ENCODE results near the gene DOCK6. TPM values are rescaled to one million over a fixed set of nuclear protein-coding genes. Genes with fewer than 3 reads are reported as not detected.
A peak's percentile ranks its signal among the peaks of the same experiment; 100 is the strongest.
"Not testable (repeated sequence)": the region's sequence is repeated elsewhere in the genome, so short reads cannot be mapped to it uniquely, and the experiment has no call there.

Gene DOCK6
- total RNA-seq, 2 donors from 2014 or later, result 1.7 to 2.6 TPM

- Mint-ChIP-seq H3K27ac (no peak overlapping the region), H3K9me3 (no peaks in the 10 kb centered on the region), H3K36me3 (no peaks in the 10 kb centered on the region), H3K4me3 (no peak overlapping the region), H3K4me1 (ENCODE audit: low read depth in 2 of 2) (peaks cover 6 to 12% of the 10 kb centered on the region in 2 donors), H3K27me3 (no peaks in the 10 kb centered on the region)
- DNase-seq (ENCODE audit: low spot score), result no peak
- ATAC-seq, result no peak
These were observed 79.3 kb downstream of the DOCK6 start for GRCh38 chr19:11182994-11183393.

DNA sequence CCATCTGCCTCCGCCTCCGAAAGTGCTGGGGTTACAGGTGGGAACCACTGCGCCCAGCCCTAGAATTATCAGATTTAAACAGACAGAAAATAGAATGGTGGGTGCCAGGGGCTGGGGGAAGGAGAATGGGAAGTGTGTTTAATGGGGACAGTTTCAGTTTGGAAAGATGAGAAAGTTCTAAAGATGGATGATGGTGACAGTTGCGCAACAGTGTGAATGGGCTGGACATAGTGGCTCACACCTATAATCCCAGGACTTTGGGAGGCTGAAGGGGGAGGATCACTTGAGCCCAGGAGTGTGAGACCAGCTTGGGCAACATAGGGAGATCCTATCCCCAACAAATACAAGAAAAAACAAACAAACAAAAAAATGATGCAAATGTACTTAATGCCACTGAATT lies 80.8 kb downstream of the DOCK6 start:
- Mint-ChIP-seq H3K36me3 (no peaks in the 10 kb centered on the region), H3K9me3 (no peaks in the 10 kb centered on the region), H3K4me3 (no peak overlapping the region), H3K4me1 (ENCODE audit: low read depth in 2 of 2) (peaks cover 6 to 16% of the 10 kb centered on the region in 2 donors), H3K27ac (peak overlapping the region in 1 of 2 donors; percentile 46), H3K27me3 (no peaks in the 10 kb centered on the region)
- DNase-seq (ENCODE audit: low spot score) (no peak), ATAC-seq (no peak)

- not testable (repeated sequence) for DNase-seq (ENCODE audit: low spot score); H3K27me3 Mint-ChIP-seq; H3K4me3 Mint-ChIP-seq; ATAC-seq; H3K36me3 Mint-ChIP-seq; H3K9me3 Mint-ChIP-seq
- peaks cover 6 to 16% of the 10 kb centered on the region in 2 donors for H3K4me1 Mint-ChIP-seq (ENCODE audit: low read depth in 2 of 2)
- H3K27ac Mint-ChIP-seq, result peak overlapping the region in 1 of 2 donors; percentile 46
These were observed 81.3 kb downstream of the DOCK6 start for GRCh38 chr19:11180975-11181374.

DNA sequence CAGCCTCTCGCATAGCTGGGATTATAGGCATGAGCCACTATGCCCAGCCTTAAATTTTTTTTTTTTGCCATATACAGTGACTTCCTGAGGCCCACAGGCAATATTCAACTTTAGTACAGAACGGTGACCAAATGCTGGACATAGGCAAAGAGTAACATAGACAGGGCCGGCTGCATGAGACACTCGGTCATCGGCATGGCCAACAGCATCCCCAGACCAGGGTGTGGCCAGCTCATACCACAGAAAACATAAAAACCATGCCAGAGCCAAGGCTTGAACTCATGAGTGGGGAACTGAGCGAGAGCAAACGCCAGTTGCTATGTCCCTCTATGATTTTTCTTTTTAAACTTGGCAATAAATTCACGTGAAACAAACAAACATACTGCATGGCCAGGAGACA lies 82.0 kb downstream of the DOCK6 start:
- ATAC-seq, result no peak
- H3K4me3 Mint-ChIP-seq, result no peak overlapping the region
- DNase-seq (ENCODE audit: low spot score), result no peak
- no peaks in the 10 kb centered on the region for H3K27me3 Mint-ChIP-seq
- no peak overlapping the region for H3K27ac Mint-ChIP-seq
- H3K36me3 Mint-ChIP-seq, result no peaks in the 10 kb centered on the region
- H3K4me1 Mint-ChIP-seq (ENCODE audit: low read depth in 2 of 2), result peaks cover 6 to 16% of the 10 kb centered on the region in 2 donors
- H3K9me3 Mint-ChIP-seq, result no peaks in the 10 kb centered on the region

- H3K27ac Mint-ChIP-seq, result peak overlapping the region in 1 of 2 donors; percentile 6
- H3K4me1 Mint-ChIP-seq (ENCODE audit: low read depth in 2 of 2), result peaks cover 6 to 16% of the 10 kb centered on the region in 2 donors
- H3K27me3 Mint-ChIP-seq, result no peaks in the 10 kb centered on the region
- no peaks in the 10 kb centered on the region for H3K36me3 Mint-ChIP-seq
- DNase-seq (ENCODE audit: low spot score) (no peak), ATAC-seq (peak; percentile 78 to 82)
- no peaks in the 10 kb centered on the region for H3K9me3 Mint-ChIP-seq
- H3K4me3 Mint-ChIP-seq, result peak overlapping the region; percentile 34
These were observed 82.5 kb downstream of the DOCK6 start for GRCh38 chr19:11179716-11180297.

- not testable (repeated sequence) for ATAC-seq; H3K9me3 Mint-ChIP-seq; H3K36me3 Mint-ChIP-seq; H3K27me3 Mint-ChIP-seq; H3K4me3 Mint-ChIP-seq; DNase-seq (ENCODE audit: low spot score)
- Mint-ChIP-seq H3K27ac (peak overlapping the region in 1 of 2 donors; percentile 6), H3K4me1 (ENCODE audit: low read depth in 2 of 2) (peaks cover 6 to 16% of the 10 kb centered on the region in 2 donors)
These were observed 83.2 kb downstream of the DOCK6 start for GRCh38 chr19:11179145-11179465.

DNA sequence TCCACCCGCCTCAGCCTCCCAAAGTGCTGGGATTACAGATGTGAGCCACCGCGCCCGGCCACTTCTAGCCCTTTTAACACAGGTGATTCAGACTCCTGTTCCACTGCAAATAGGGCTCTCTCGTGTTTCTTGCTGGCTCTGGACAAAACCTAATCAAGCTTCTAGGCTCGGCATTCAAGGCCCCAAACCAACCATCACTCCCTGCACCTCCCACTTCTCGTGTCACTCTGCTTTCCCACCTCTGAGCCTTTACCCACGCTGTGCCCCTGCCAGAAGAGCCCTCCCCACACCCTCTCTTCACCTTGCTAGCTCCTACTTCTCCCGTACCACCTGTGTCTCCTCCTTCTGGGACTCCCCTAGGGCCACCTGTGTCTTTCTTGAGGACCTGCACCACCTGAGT lies 84.7 kb downstream of the DOCK6 start:
- DNase-seq (ENCODE audit: low spot score), result no peak
- H3K4me1 Mint-ChIP-seq (ENCODE audit: low read depth in 2 of 2), result peaks cover 6 to 16% of the 10 kb centered on the region in 2 donors
- no peaks in the 10 kb centered on the region for H3K9me3 Mint-ChIP-seq
- no peak overlapping the region for H3K27ac Mint-ChIP-seq
- H3K36me3 Mint-ChIP-seq, result no peaks in the 10 kb centered on the region
- H3K27me3 Mint-ChIP-seq, result no peaks in the 10 kb centered on the region
- ATAC-seq, result no peak
- no peak overlapping the region for H3K4me3 Mint-ChIP-seq

- DNase-seq (ENCODE audit: low spot score) (no peak), ATAC-seq (no peak)
- Mint-ChIP-seq H3K36me3 (no peaks in the 10 kb centered on the region), H3K9me3 (no peaks in the 10 kb centered on the region), H3K27me3 (no peaks in the 10 kb centered on the region), H3K4me3 (no peak overlapping the region), H3K27ac (no peak overlapping the region), H3K4me1 (ENCODE audit: low read depth in 2 of 2) (peaks cover 6 to 16% of the 10 kb centered on the region in 2 donors)
These were observed 85.7 kb downstream of the DOCK6 start for GRCh38 chr19:11176466-11177193.

GRCh38 chr19:11175920-11176319 lies 86.4 kb downstream of the DOCK6 start:
- no peak overlapping the region for H3K4me3 Mint-ChIP-seq
- H3K36me3 Mint-ChIP-seq, result no peaks in the 10 kb centered on the region
- no peak for ATAC-seq

DNA sequence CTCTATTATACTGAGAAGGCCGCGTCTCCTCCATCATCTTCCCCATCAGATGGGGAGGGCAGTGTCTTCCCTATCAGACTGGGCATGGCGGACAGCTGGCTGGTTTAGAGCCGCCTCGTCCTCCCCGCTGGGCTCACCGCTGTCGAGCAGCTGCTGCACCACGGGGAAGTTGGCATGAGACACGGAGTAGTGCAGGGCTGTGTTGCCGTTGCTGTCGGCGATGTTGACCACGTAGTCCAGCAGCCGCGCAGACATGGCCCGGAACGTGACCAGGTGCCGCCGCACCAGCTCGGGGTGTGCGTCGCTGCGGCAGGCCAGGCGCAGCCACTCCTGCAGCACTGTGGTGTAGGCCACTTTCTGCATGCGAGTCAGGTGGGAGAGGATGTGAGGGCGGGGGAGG lies 88.0 kb downstream of the DOCK6 start:
- no peak overlapping the region for H3K4me3 Mint-ChIP-seq
- H3K4me1 Mint-ChIP-seq (ENCODE audit: low read depth in 2 of 2), result peaks cover 0 to 4% of the 10 kb centered on the region in 2 donors
- no peaks in the 10 kb centered on the region for H3K36me3 Mint-ChIP-seq
- no peaks in the 10 kb centered on the region for H3K9me3 Mint-ChIP-seq
- DNase-seq (ENCODE audit: low spot score), result no peak
- H3K27ac Mint-ChIP-seq, result no peak overlapping the region
- ATAC-seq, result no peak
- H3K27me3 Mint-ChIP-seq, result no peaks in the 10 kb centered on the region

More at GRCh38 chr19:11175920-11176319, 86.4 kb downstream of the DOCK6 start:
- Mint-ChIP-seq H3K9me3 (no peaks in the 10 kb centered on the region), H3K4me1 (ENCODE audit: low read depth in 2 of 2) (peaks cover 2 to 16% of the 10 kb centered on the region in 2 donors), H3K27me3 (no peaks in the 10 kb centered on the region), H3K27ac (no peak overlapping the region)
- no peak for DNase-seq (ENCODE audit: low spot score)

DNA sequence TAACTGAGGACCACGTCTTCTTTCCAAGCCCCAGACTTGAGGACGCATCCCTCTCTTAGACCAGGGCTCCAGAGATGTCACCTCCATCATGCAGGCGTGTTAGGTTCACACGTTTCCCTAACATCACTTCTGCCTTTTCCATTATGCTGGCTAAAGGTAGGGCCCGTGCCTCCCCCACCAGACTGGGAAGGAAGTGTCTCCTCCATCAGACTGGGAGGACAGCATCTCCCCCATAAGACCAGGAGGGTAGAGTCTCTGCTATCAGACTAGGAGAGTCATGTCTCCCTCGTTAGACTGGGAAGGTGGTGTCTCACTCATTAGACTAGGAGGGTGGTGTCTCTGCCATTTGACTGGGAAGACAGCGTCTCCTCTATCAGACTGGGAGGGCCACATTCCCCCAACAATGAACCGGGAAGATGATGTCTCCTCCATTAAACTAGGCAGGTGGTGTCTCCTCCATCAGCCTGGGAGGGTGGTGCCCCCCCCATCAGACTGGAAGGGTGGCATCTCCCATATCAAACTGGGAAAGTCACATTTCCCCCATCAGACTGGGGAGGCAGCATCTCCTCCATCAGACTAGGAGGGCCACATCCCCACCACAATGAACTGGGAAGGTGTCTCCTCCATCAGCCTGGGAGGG lies 88.7 kb downstream of the DOCK6 start:
- Mint-ChIP-seq H3K27me3 (no peaks in the 10 kb centered on the region), H3K27ac (no peak overlapping the region), H3K4me3 (no peak overlapping the region), H3K9me3 (no peaks in the 10 kb centered on the region), H3K4me1 (ENCODE audit: low read depth in 2 of 2) (peaks cover 0 to 4% of the 10 kb centered on the region in 2 donors), H3K36me3 (no peaks in the 10 kb centered on the region)
- DNase-seq (ENCODE audit: low spot score), result no peak
- no peak for ATAC-seq

GRCh38 chr19:11172576-11172975 lies 89.7 kb downstream of the DOCK6 start:
- H3K9me3 Mint-ChIP-seq, result no peaks in the 10 kb centered on the region
- no peak overlapping the region for H3K27ac Mint-ChIP-seq
- ATAC-seq (no peak), DNase-seq (ENCODE audit: low spot score) (no peak)
- no peak overlapping the region for H3K4me3 Mint-ChIP-seq
- no peaks in the 10 kb centered on the region for H3K4me1 Mint-ChIP-seq (ENCODE audit: low read depth in 2 of 2)
- H3K27me3 Mint-ChIP-seq, result no peaks in the 10 kb centered on the region
- H3K36me3 Mint-ChIP-seq, result no peaks in the 10 kb centered on the region

DNA sequence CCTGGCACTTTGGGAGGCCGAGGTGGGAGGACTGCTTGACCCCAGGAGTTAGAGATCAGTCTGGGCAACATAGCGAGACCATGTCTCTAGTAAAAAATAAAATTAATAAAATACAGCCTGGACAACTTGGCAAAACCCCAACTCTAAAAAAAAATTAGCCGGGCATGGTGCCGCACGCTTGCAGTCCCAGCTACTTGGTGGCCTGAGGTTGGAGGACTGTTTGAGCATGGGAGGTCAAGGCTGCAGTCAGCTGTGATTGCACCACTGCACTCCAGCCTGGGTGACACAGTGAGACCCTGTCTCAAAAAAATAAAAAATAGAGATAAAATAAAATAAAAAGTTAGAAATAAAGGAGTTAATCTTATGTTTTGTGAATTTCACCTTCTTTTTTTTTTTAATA lies 91.2 kb downstream of the DOCK6 start:
- no peak for ATAC-seq
- Mint-ChIP-seq H3K9me3 (no peaks in the 10 kb centered on the region), H3K36me3 (no peaks in the 10 kb centered on the region), H3K4me3 (no peak overlapping the region), H3K27ac (no peak overlapping the region), H3K4me1 (ENCODE audit: low read depth in 2 of 2) (no peaks in the 10 kb centered on the region), H3K27me3 (no peaks in the 10 kb centered on the region)
- no peak for DNase-seq (ENCODE audit: low spot score)

- ATAC-seq, result peak in 1 of 2 donors; percentile 22
- no peak overlapping the region for H3K4me3 Mint-ChIP-seq
- H3K27me3 Mint-ChIP-seq, result no peaks in the 10 kb centered on the region
- H3K36me3 Mint-ChIP-seq, result no peaks in the 10 kb centered on the region
- H3K9me3 Mint-ChIP-seq, result no peaks in the 10 kb centered on the region
- no peak for DNase-seq (ENCODE audit: low spot score)
- no peak overlapping the region for H3K27ac Mint-ChIP-seq
- no peaks in the 10 kb centered on the region for H3K4me1 Mint-ChIP-seq (ENCODE audit: low read depth in 2 of 2)
These were observed 92.2 kb downstream of the DOCK6 start for GRCh38 chr19:11169896-11170678.

Measured in natural killer cell treated with Interleukin-12 subunit alpha and Interleukin-12 subunit beta and Interleukin-15 and Interleukin-18, amount 100 ng/mL, for 72 hours (primary cell).